ENCODE data around the gene EPS8.
"Not testable (repeated sequence)": the region's sequence is repeated elsewhere in the genome, so short reads cannot be mapped to it uniquely, and the experiment has no call there.

GRCh38 chr12:15762162-15762561 lies 27.0 kb downstream of the EPS8 start:
- not testable (repeated sequence) for TF ChIP-seq CTCF (IDR thresholded peaks at IDR 0.05; ENCODE audit: borderline replicate concordance, extremely low read depth, low read length, poor library complexity, severe bottlenecking); EZH2 (IDR thresholded peaks at IDR 0.05; ENCODE audit: borderline replicate concordance, low read depth, low read length, severe bottlenecking)

Measured in DND-41 (cell line).